K562 (cell line): ENCODE data around the gene TMEM267. TPM values are rescaled to one million over a fixed set of nuclear protein-coding genes. Genes with fewer than 3 reads are reported as not detected.
A peak's percentile ranks its signal among the peaks of the same experiment; 100 is the strongest.

Source experiments
- BCOR ChIP-seq: fragments of 450-650 bp; IDR thresholded peaks from 2 replicates; pipeline ENCODE4 v1.6.1; 2016
- CCAR2 ChIP-seq: fragments of 200-400 bp; formaldehyde crosslinking; IDR thresholded peaks from 2 replicates; pipeline ENCODE4 v1.6.1; 2017; ENCODE audit warnings: mild to moderate bottlenecking, low read depth, low read length
- FOS ChIP-seq: IDR thresholded peaks from 3 replicates; pipeline ENCODE4 v1.6.1; 2011; ENCODE audit not compliant: insufficient read length; ENCODE audit errors: extremely low read depth
- IFI16 ChIP-seq: fragments of 250-450 bp; sonication (Bioruptor Pico); IDR thresholded peaks from 2 replicates; pipeline ENCODE4 v2.1.2; 2022; ENCODE audit warnings: mild to moderate bottlenecking, inconsistent platforms
- MBD2 ChIP-seq: sonication (generic); IDR thresholded peaks from 2 replicates; pipeline ENCODE4 v1.6.1; 2016; ENCODE audit warnings: low read depth, borderline replicate concordance
- NKRF ChIP-seq: fragments of 450-650 bp; IDR thresholded peaks from 2 replicates; pipeline ENCODE4 v1.6.1; 2016; ENCODE audit warnings: borderline replicate concordance
- PRMT5 ChIP-seq: sonication (generic); formaldehyde crosslinking; IDR thresholded peaks from 2 replicates; pipeline ENCODE4 v1.5.0; 2020; ENCODE audit warnings: missing genetic modification reagents
- RBM22 ChIP-seq: fragments of 200-400 bp; formaldehyde crosslinking; IDR thresholded peaks from 2 replicates; pipeline ENCODE4 v1.6.1; 2018; ENCODE audit warnings: low read length, low read depth; ENCODE audit not compliant: poor library complexity, severe bottlenecking
- RNF219 ChIP-seq: fragments of 250-450 bp; sonication (Bioruptor Pico); IDR thresholded peaks from 2 replicates; pipeline ENCODE4 v1.5.0; 2022; ENCODE audit warnings: mild to moderate bottlenecking
- SIN3B ChIP-seq: fragments of 450-650 bp; IDR thresholded peaks from 2 replicates; pipeline ENCODE4 v1.6.1; 2017; ENCODE audit warnings: low read depth, mild to moderate bottlenecking, moderate library complexity
- XRCC4 ChIP-seq: IDR thresholded peaks from one replicate; pipeline ENCODE4 v1.6.1; 2011; ENCODE audit not compliant: insufficient read depth, insufficient read length; ENCODE audit errors: extremely low read depth
- ZBTB33 ChIP-seq: sonication (generic); formaldehyde crosslinking; IDR thresholded peaks from 2 replicates; pipeline ENCODE4 v1.8.1; 2023; ENCODE audit warnings: mild to moderate bottlenecking, missing genetic modification reagents
- ZFP1 ChIP-seq: fragments of 450-650 bp; formaldehyde crosslinking; IDR thresholded peaks from 2 replicates; pipeline ENCODE4 v1.4.0; 2020; ENCODE audit warnings: mild to moderate bottlenecking, mixed read lengths
- ZNF175 ChIP-seq: fragments of 200-800 bp; sonication (Bioruptor generic); IDR thresholded peaks from 2 replicates; pipeline ENCODE4 v1.6.1; 2016; ENCODE audit warnings: low read depth, mild to moderate bottlenecking, missing genetic modification characterization, missing compliant biosample characterization
- ZNF707 ChIP-seq: fragments of 250-450 bp; sonication (Bioruptor Pico); conservative IDR thresholded peaks from 2 replicates; pipeline ENCODE4 v1.8.0; 2022; ENCODE audit warnings: inconsistent platforms, mild to moderate bottlenecking, moderate library complexity
- ZNF780A ChIP-seq: fragments of 250-450 bp; sonication (Bioruptor Pico); IDR thresholded peaks from 2 replicates; pipeline ENCODE4 v1.5.0; 2021; ENCODE audit warnings: mild to moderate bottlenecking
- polyA plus RNA-seq, 8 experiments: library from polyadenylated mRNA; depleted of rRNA in 4 of 8; stranded (reverse) in 5 of 8; unstranded in 3 of 8; fragments of >200 nt; fragmentation: Nextera tagmentation in 2 of 8; fragmentation: Illumina TruSeq in 1 of 8; extraction: Ambion mirVana in 2 of 8; extraction: Trizol in 1 of 8; gene quantifications; 2 replicates each; pipeline versions ENCODE4 v1.2.1 to v1.2.3, GENCODE V29; 2011 to 2014; ENCODE audit warnings: inconsistent platforms in 1 of 8, missing spikeins in 1 of 8
- total RNA-seq, 7 experiments: library from RNA; depleted of rRNA in 6 of 7; stranded (reverse); fragments of >200 nt in 6 of 7; fragmentation: Illumina TruSeq in 2 of 7; extraction: Trizol in 2 of 7; gene quantifications; 2 replicates each; pipeline versions ENCODE4 v1.2.1 to v1.2.3, GENCODE V29; 2011 to 2021; ENCODE audit warnings: low replicate concordance in 1 of 7
- TF ChIP-seq, protein P1 (sequence below): fragments of 250-450 bp; sonication (Bioruptor Pico); IDR thresholded peaks from 2 replicates; pipeline ENCODE4 v1.6.1; 2021; ENCODE audit warnings: mild to moderate bottlenecking
- TF ChIP-seq, protein P2 (sequence below): fragments of 450-650 bp; formaldehyde crosslinking; IDR thresholded peaks from 2 replicates; pipeline ENCODE4 v1.4.0; 2020; ENCODE audit warnings: mild to moderate bottlenecking, moderate library complexity

Gene TMEM267
- total and polyA plus RNA-seq, 9 of the 15 experiments (the other 6 are each of a cell fraction or from before 2014, with no cell fraction given), result 8.1 to 61.1 (median 17.8) TPM

GRCh38 chr5:43483298-43484105, at the start of gene TMEM267 (continued):
- TF ChIP-seq NKRF (no peak; the same call in 1 of the 2 replicates), MBD2 (peak; percentile 80), ZNF780A (no peak), BCOR (no peak), RBM22 (peak; percentile 94), ZBTB33 (no peak; the same call in 1 of the 2 replicates), SIN3B (no peak), IFI16 (CRISPR knock-in tag) (no peak), ZNF707 (CRISPR knock-in tag) (no peak; the same call in 1 of the 2 replicates), FOS (no peak), RNF219 (CRISPR knock-in tag) (no peak), ZNF175 (no peak), PRMT5 (CRISPR knock-in tag) (no peak), ZFP1 (0 out of 2 replicates have a peak, but pooled peaks have one; percentile 20), CCAR2 (no peak), XRCC4 (no peak)
- TF ChIP-seq, protein P1, sequence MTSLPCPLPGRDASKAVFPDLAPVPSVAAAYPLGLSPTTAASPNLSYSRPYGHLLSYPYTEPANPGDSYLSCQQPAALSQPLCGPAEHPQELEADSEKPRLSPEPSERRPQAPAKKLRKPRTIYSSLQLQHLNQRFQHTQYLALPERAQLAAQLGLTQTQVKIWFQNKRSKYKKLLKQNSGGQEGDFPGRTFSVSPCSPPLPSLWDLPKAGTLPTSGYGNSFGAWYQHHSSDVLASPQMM (CRISPR knock-in tag), result no peak
- TF ChIP-seq, protein P2, sequence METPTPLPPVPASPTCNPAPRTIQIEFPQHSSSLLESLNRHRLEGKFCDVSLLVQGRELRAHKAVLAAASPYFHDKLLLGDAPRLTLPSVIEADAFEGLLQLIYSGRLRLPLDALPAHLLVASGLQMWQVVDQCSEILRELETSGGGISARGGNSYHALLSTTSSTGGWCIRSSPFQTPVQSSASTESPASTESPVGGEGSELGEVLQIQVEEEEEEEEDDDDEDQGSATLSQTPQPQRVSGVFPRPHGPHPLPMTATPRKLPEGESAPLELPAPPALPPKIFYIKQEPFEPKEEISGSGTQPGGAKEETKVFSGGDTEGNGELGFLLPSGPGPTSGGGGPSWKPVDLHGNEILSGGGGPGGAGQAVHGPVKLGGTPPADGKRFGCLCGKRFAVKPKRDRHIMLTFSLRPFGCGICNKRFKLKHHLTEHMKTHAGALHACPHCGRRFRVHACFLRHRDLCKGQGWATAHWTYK (CRISPR knock-in tag), result peak; percentile 25; the same call in 1 of the 2 replicates
